Gastroesophageal sphincter (tissue), 3 donors: ENCODE results near the gene ANKS1B.

Source experiments
- EP300 ChIP-seq: sonication (generic); formaldehyde crosslinking; IDR thresholded peaks from one replicate; pipeline ENCODE4 v1.6.1; 2017; ENCODE audit warnings: antibody characterized with exemption, mild to moderate bottlenecking
- POLR2A ChIP-seq, 2 donors: fragments of 450-650 bp; IDR thresholded peaks; one replicate each; pipeline ENCODE4 v1.6.1; 2017; ENCODE audit warnings: antibody characterized with exemption in 2 of 2, mild to moderate bottlenecking in 2 of 2, moderate library complexity in 1 of 2
- POLR2AphosphoS5 ChIP-seq: sonication (generic); formaldehyde crosslinking; IDR thresholded peaks from one replicate; pipeline ENCODE4 v1.6.1; 2017; ENCODE audit warnings: antibody characterized with exemption
- TF ChIP-seq, protein P1 (sequence below), 4 experiments: fragments of 200-600 bp in 2 of 4; fragments of 450-650 bp in 2 of 4; sonication (generic) in 1 of 4; IDR thresholded peaks; one replicate each; pipeline ENCODE4 v1.5.1; 2017 to 2019; ENCODE audit warnings: antibody characterized with exemption in 4 of 4, mild to moderate bottlenecking in 2 of 4, moderate library complexity in 2 of 4

DNA sequence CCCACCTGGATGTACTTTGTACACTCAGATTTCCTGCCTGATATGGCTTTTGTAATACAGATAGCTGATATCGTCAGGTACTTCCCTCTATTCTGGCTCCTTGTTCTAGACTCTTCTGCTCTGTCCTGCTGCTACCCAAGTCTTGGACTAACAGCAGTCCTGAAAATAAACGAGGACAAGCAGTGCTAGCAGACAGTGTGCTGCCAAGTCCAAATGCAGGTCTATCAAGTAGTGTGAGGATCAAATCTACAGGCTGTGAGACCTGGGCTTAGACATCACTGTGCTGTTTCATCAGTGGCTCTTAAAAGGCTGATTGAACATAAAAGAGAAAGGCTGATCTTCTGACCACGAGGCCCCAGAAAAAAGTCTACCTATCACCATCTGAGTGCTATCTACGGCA lies 921.6 kb downstream of the ANKS1B start:
- TF ChIP-seq, protein P1, sequence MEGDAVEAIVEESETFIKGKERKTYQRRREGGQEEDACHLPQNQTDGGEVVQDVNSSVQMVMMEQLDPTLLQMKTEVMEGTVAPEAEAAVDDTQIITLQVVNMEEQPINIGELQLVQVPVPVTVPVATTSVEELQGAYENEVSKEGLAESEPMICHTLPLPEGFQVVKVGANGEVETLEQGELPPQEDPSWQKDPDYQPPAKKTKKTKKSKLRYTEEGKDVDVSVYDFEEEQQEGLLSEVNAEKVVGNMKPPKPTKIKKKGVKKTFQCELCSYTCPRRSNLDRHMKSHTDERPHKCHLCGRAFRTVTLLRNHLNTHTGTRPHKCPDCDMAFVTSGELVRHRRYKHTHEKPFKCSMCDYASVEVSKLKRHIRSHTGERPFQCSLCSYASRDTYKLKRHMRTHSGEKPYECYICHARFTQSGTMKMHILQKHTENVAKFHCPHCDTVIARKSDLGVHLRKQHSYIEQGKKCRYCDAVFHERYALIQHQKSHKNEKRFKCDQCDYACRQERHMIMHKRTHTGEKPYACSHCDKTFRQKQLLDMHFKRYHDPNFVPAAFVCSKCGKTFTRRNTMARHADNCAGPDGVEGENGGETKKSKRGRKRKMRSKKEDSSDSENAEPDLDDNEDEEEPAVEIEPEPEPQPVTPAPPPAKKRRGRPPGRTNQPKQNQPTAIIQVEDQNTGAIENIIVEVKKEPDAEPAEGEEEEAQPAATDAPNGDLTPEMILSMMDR (IDR thresholded peaks at IDR 0.05): no peak
- TF ChIP-seq POLR2A (IDR thresholded peaks at IDR 0.05) (no peak), EP300 (no peak), POLR2AphosphoS5 (no peak)
